Measurements from ENCODE around the gene MAD1L1.

GRCh38 chr7:2180081-2180480 lies 52.7 kb downstream of the MAD1L1 start:
- TF ChIP-seq CTCF (conservative IDR thresholded peaks at IDR 0.05; ENCODE audit: low read length) (no peak), EZH2phosphoT487 (IDR thresholded peaks at IDR 0.05; ENCODE audit: borderline replicate concordance, low read depth, low read length) (no peak)

Measured in OCI-LY7 (cell line).